ENCODE results near the gene TMEM248. TPM values are rescaled to one million over a fixed set of nuclear protein-coding genes. Genes with fewer than 3 reads are reported as not detected.
"Not testable (repeated sequence)": the region's sequence is repeated elsewhere in the genome, so short reads cannot be mapped to it uniquely, and the experiment has no call there.

TMEM248 gene
- total RNA-seq, 1 donor from 2014 or later = 154 TPM

DNA sequence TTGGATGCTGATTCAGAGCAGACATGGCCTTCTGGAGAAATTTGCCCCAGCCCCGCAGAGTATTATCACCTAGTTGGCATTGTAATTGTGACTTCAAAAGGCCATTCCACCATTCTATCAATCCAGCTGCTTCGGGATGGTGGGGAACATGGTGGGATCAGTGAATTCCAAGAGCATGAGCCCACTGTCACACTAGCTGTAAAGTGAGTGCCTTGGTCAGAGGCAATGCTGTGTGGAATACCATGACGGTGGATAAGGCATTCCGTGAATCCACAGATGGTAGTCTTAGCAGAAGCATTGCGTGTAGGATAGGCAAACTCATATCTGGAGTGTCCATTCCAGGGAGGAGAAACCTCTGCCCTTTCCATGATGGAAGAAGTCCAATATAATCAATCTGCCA lies 13.3 kb upstream of the TMEM248 start:
- peak; percentile 55 for DNase-seq (ENCODE audit: low read depth)

DNA sequence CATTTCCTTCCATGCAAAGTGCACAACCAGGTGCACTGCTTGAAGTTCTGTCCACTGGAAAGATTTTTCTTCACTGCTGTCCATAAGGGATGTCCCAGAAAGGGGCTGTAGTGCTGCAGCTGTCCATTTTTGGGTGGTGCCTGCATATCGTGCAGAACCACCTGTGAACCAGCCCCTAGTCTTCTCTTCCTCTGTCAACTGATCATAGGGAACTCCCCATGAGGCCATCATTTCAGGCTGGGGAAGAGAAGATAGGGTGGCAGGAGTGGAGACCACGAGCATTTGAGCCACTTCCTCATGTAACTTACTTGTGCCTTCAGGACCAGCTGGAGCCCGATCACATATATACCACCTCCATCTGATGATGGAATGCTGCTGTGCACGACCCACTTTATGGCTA lies 12.4 kb upstream of the TMEM248 start:
- not testable (repeated sequence) for DNase-seq (ENCODE audit: low read depth)

DNA sequence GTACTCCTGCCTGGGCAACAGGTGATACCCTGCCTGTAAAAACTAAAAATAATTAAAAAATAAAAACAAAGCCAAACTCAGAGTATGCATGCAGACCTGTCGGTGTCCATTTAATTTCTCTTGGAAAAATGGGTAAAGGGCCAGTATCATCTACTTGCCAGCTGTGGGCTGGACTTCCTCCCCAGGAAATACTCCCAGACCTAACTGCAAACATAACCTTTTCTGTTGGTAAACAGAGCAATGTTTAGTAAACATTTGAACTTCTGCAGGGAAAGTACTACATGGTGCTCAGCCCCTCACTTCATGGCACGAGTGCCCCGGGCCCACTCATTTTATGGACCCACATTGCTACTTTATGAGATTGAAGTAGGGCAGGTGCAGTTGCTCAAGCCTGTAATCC lies 10.2 kb upstream of the TMEM248 start:
- DNase-seq (ENCODE audit: low read depth) = no peak

DNA sequence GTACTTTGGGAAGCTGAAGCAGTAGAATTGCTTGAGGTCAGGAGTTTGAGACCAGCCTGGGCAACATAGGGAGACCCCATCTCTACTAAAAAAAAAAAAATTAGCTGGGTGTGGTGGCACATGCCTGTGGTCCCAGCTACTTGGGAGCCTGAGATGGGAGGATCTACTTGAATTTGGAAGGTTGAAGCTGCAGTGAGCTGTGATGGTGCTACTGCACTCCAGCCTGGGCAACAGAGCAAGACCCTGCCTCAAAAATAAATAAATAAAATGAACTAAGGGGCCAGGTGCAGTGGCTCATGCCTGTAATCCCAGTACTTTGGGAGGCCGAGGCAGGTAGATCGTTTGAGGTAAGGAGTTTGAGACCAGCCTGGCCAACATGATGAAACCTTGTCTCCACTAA lies 9.8 kb upstream of the TMEM248 start:
- not testable (repeated sequence) for DNase-seq (ENCODE audit: low read depth)

DNA sequence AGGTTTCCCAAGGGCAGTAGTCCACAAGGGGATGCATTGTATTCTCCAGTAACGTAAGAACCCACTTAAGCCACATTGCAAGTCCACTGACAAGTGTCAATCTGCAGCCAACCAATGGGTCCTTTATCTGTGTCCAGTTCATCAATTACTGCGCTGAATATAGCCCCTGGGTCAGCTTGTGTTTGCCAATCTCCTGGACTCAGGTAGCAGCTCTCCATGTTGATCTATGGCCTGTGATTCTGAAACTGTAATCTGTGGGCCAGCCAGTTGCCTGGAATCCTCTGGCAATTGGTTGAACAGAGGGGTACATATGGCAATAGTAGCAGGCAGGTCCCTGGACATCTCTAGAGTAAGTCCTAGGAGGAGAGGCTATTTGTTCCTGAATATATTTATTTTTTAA lies 8.8 kb upstream of the TMEM248 start:
- DNase-seq (ENCODE audit: low read depth) = peak; percentile 10

DNA sequence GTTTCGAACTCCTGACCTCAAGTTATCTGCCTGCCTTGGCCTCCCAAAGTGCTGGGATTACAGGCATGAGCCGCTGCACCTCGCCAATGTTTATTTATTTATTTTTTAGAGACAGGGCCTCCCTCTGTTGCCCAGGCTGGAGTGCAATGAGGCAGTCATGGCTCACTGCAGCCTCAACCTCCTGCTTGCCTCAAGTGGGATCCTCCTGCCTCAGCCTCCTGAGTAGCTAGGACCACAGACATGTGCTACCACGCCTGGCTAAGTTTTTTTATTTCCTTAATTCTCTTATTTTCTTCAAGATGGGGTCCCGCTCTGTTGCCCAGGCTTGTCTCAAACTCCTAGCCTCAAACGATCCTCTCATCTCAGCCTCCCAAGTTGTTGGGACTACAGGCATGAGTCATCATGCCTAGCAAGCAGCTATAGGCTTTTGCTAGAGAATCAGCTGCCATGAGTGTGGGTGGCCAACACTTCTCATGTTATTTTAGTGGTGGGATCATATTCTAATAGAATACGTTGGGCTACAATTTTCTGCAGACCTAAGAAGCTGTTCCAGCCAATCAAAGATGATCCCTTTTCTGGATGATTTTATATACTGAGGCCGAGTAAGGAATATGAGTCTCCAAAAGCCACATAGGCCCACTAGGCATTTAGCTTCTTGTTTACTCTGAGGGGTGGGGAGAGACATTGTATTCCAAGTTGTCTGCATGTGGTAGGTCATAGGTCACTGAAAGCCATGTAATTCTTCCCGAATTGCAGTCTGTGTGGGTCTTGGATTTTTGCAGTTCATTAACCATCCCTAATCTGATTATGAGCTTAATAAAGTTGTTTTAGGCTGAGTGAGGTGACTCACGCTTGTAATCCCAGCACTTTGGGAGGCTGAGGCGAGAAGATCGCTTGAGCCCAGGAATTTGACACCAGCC lies 7.6 kb upstream of the TMEM248 start:
- peak; percentile 6 for DNase-seq (ENCODE audit: low read depth)

DNA sequence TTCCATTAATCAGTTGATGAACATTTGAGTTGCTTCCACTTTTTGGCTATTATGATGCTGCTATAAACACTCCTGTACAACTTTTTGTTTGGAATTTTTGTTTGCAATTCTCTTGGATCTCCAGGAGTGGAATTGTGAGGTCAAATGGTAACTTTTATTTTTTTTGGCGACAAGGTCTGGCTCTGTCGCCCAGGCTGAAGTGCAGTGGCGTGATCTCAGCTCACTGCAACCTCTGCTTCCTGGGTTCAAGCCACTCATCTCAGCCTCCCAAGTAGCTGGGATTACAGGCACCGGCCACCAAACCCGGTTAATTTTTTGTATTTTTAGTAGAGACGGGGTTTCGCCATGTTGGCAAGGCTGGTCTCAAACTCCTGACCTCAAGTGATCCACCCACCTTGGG lies 3.1 kb upstream of the TMEM248 start:
- DNase-seq (ENCODE audit: low read depth) = not testable (repeated sequence)

DNA sequence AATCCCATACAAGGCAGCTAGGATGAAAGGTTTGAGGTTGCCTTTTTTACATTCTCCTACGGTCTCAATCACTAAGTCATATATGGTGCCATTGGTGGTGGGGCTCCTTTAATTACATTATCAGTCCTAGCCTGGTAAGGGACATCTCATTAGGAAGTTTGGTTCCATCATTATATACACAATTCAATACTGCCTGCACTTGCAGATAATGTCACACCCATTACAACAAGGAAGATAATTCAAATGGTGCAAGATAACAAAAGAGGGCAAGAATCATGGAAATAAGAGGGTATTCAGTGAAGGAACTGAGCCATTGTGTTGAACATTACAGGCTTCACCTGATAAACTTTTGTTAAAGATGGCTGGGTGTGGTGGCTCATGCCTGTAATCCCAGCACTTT lies 1.7 kb upstream of the TMEM248 start:
- no peak for DNase-seq (ENCODE audit: low read depth)

DNA sequence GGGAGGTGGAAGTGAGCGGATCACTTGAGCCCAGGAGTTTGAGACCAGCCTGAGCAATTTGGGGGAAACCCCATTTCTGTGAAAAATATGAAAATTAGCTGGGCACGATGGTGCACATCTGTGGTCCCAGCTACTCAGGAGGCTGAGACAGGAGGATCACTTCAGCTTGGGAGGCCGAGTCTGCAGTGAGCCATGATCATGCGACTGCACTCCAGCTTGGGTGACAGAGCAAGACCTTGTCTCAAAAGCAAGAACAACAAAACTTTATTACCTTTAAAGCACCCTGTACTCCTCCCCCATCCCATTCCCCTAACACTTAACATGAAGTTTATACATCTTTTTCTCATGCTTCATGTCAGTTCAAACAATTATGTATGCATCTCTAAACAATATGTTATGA lies 1.3 kb upstream of the TMEM248 start:
- DNase-seq (ENCODE audit: low read depth) = no peak

DNA sequence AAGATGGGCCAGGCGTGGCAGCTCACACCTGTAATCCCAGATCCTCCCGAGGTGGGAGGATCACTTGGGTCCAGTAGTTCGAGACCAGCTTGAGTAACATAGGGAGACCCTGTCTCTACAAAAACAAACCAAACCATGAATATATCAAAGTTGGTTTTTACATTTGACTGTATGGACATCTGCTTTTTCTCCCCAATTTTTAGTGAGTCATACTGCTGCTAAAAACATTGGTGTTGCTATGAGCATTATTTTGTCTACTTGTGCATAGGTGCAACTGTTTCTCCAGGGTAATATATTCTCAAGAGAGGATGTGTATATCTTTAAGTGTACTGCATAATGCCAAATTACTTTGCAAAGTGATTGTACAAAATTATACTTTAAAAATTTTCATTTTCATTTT lies 769 bp upstream of the TMEM248 start:
- DNase-seq (ENCODE audit: low read depth) = no peak

DNA sequence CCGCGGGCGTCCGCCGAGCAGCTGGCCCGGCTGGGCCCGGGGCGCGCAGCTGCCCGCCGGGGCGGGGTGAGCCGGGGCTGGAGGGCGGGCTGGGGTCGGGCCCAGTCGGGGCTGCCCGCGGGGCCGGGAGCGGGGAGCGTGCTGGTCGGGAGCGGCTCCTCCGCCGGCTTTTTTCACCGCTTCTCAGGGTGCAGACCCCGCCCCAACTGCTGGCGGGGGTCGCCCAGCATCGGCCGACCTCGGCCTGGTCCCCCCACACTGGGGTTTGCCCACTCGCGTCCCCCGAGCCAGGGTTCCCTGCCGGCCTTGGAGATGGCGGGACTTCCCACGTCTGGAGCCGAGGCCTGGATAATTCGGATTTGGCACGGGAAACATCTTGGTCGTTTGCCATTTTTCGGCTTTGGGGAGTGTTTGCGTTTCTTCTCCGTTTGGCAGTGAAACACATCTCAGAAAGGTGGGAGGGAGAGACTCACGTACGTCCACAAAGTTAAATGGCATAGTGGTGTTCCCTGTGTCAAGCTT lies 432 bp downstream of the TMEM248 start:
- DNase-seq (ENCODE audit: low read depth) = peak; percentile 64

DNA sequence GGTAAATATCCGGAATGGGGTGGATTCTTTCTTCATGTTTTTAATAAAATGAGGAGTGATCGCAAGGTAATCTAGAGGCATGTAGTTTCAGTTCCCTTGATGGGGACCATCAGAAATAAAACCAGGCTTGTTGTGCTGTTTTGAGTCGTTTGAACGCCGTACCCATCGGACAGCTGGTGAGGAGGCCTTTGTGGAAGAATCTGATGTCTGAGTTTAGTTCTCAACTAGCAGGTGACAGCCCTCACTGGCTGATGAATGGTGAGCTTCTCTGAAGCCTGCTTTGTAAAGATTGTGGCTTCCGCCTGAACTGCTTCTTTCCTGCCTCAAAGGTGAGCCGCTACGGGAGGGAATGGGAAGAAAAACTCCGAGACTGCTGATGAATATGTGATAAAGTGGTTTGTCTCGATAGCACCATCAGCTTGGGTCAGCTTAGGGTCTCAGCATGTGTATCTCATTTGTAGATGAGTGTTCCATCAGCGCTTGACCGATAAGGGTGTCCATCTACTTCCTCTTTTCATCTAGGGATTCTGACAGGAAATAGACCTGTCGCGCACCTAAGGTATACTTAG lies 977 bp downstream of the TMEM248 start:
- DNase-seq (ENCODE audit: low read depth) = peak; percentile 63

DNA sequence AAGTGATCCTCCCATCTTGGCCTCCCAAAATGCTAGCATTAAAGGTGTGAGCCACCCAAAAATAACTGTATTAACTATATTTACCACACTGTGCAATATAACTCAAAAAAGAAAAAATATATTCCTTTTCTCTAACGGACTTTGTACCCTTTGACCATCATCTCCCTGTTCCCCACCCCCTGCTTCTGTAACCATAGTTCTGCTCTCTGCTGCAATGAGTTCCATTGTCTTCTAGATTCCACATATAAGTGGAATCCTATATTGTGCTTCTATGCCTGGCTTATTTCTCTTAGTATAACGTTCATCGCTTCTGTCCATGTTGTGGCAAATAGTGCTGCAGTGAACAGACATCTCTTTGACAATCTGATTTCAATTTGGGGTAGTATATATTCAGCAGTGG lies 4.2 kb downstream of the TMEM248 start:
- DNase-seq (ENCODE audit: low read depth) = no peak

DNA sequence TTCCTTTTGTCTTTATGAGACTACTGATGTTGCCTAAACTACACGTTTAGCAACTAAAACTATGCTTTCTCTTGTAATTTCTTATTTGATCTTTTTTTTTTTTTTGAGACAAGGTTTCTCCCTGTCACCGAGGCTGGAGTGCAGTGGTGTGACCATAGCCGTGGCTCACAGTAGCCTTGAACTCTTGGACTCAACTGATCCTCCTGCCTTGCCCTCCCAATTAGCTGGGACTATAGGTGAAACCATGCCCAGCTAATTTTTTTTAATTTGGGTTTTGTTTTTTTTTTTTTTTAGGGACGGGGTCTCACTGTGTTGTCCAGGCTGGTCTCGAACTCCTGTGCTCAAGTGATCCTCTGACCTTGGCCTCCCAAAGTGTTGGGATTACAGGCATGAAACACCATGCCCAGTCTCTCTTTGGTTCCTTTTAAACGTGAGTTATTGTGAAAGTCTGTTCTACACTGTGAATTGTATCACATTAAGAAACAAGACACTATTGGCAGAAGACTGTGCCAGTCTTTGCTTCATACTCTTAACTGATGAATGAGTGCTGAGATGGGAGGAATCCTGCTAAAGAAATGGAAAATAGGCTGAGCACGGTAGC lies 6.4 kb downstream of the TMEM248 start:
- DNase-seq (ENCODE audit: low read depth) = no peak

DNA sequence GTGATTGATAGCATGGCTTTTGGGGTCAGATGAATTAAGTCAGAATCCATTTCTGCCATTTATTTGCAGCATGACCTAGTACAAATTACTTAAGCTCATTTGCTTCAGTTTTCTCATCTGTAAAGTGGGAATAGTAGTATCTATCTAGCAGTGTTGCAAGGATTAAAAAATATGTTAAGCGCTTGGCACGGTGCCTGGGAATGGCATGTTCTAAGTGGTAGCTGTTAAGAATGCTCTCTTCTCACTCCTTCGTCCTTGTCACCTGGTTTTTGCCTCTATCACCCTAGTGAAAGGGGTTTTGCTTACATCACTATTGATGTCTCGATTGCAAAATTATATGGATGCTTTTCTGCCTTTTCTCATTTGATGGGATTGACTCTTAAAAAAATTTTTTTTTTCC lies 7.4 kb downstream of the TMEM248 start:
- DNase-seq (ENCODE audit: low read depth) = no peak

DNA sequence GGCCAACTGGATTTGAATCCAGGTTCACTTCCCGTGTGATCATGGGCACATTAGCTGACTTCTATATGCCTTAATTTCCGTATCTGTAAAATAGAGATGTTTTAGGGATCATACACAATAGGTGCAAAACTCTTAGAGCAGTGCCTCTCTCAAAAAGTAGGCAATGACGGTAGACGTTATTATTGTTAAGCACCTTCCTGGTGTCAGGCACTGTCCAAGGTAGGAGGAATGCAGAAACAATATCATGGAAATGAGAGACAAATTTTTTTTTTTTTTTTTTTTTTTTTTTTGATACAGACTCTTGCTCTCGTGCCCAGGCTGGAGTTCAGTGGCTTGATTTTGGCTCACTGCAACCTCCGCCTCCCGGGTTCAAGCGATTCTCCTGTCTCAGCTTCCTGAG lies 8.1 kb downstream of the TMEM248 start:
- no peak for DNase-seq (ENCODE audit: low read depth)

DNA sequence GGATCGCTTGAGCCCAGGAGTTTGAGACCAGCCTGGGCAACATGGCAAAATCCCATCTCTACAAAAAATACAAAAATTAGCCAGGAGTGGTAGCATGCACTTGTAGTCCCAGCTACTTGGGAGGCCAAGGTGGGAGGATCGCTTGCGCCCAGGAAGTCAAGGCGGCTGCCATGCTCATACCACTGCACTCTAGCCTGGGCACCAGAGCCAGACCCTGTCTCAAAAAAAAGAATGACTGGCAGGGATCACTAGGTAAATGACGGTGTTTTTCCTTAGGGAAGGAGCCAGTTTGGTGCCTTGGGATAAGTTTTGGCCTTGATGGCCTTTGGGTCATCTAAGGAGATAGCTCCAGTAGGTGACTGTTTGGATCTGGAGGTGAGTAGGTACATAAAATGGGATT lies 8.9 kb downstream of the TMEM248 start:
- DNase-seq (ENCODE audit: low read depth) = no peak

DNA sequence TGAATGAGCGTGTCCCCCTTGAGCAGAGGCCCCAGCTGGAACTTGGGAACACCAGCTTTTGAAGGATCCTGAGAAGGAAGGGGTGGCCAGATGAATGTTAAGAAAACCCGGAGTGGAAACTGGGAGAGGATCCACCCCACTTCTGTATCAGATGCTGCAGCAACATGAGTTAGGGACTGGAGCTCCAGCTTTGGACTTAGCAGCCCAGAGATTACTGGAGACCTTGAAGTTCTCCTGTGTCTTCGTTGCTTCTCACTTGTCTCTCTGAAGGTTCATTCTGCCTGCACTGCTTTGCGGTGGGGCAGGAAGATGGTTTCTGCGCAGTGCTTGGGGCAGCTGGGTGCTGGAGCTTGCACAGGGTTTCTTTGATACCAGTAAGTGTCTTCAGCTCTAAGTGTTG lies 9.3 kb downstream of the TMEM248 start:
- no peak for DNase-seq (ENCODE audit: low read depth)

DNA sequence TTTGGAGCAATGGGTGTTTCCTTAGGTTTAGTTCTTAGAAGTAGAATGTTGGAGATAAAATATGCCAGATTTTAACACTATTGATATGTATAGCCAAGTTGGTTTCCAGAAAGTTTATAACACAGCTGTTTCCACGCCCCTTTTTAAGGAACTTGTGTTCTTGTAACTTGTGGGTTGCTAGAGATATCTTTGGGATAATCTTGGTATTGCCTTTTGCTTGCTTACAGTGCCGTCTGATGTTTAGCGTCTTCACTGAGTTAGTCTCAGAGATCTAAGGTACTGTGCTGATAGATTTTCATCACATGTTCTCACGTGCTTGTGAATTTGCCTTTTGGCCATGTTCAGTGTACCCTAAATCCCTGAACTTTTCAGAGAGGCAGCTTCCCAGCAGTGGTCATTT lies 12.4 kb downstream of the TMEM248 start:
- no peak for DNase-seq (ENCODE audit: low read depth)

DNA sequence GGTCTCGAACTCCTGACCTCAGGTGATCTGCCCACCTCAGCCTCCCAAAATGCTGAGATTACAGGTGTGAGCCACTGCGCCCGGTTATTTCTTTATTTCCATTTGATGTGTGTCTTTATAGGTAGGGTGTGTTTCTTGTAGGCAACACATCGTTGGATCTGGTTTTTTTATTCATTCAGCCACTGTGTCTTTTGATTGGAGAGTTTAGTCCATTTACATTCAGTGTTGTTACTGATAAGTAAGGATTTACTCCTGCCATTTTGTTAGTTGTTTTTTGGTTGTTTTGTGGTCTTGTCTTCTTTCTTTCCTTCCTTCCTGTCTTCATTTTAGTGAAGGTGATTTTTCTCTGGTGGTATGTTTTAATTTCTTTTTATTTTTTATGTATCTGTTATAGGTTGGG lies 16.9 kb downstream of the TMEM248 start:
- no peak for DNase-seq (ENCODE audit: low read depth)

DNA sequence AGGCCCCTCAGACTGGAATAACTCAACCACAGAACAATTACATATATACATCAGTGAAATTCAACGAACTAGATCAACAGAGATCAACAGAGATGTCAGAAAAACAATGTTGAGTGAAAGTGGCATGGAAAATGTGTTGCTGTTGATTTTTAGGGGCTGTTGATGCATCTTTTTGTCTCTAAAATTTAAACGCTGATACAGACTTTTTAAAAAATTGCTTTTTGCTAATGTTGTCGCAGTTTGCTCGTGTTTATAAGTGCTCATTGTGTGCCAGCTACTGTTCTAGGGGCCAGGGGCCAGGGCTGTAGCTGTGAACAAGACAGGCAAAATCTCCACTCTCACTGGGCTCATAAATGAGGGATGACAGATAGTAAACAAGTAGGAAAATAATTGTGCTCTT lies 18.3 kb downstream of the TMEM248 start:
- DNase-seq (ENCODE audit: low read depth) = no peak

DNA sequence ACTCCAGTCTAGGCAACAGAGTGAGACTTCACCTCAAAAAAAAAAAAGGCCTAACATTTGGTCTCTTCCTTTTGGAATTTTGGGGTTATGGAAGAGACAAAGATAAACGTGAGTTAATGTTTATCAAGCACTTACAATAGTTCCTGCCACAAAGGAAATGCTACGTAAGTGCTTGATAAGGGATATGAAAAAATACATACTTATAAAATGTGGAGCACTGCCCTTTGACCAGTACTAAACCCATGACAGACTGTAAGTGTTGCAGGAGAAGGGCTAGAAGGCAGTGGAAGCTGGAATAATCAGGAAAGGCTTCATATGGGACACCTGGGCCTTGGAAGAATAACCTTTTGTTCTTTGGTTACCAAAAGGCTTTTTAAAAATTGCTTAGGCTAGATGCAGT lies 25.5 kb downstream of the TMEM248 start:
- DNase-seq (ENCODE audit: low read depth) = no peak

Measured in myocyte (in vitro differentiated cells).